ENCODE data around the gene TMEM63C.

The TMEM63C gene

GRCh38 chr14:77245820-77246219, 64.2 kb downstream of the TMEM63C start:
- no peak overlapping the region for H3K27ac ChIP-seq (ENCODE audit: low read length)
- no peak overlapping the region for H3K4me3 ChIP-seq (ENCODE audit: low read length)
- no peaks in the 10 kb centered on the region for H3K4me1 ChIP-seq (ENCODE audit: low read length)
- no peaks in the 10 kb centered on the region for H4K20me1 ChIP-seq (ENCODE audit: insufficient read depth, low read length)
- no peaks in the 10 kb centered on the region for H3K79me2 ChIP-seq (ENCODE audit: low read length)
- no peak overlapping the region for H3K9ac ChIP-seq (ENCODE audit: low read length)
- H3K4me2 ChIP-seq (ENCODE audit: low read length) = no peak overlapping the region
- H3K36me3 ChIP-seq (replicated peaks; ENCODE audit: low read depth, low read length) = no peaks in the 10 kb centered on the region
- no peaks in the 10 kb centered on the region for H3K9me3 ChIP-seq (ENCODE audit: insufficient read depth, low read length)
- TF ChIP-seq CTCF (IDR thresholded peaks at IDR 0.05; ENCODE audit: low read depth, low read length) = no peak
- TF ChIP-seq EZH2phosphoT487 (IDR thresholded peaks at IDR 0.05; ENCODE audit: low read depth) = no peak
- H2AFZ ChIP-seq (ENCODE audit: low read depth, low read length) = no peak overlapping the region
- no peaks in the 10 kb centered on the region for H3K27me3 ChIP-seq (ENCODE audit: low read depth, low read length)

- no peak overlapping the region for H3K4me2 ChIP-seq (ENCODE audit: low read length)
- TF ChIP-seq CTCF (IDR thresholded peaks at IDR 0.05; ENCODE audit: low read depth, low read length) = no peak
- no peak for TF ChIP-seq EZH2phosphoT487 (IDR thresholded peaks at IDR 0.05; ENCODE audit: low read depth)
Observed at GRCh38 chr14:77246784-77247183, 65.2 kb downstream of the TMEM63C start.

GRCh38 chr14:77248666-77249065, 67.1 kb downstream of the TMEM63C start:
- no peak overlapping the region for H3K4me2 ChIP-seq (ENCODE audit: low read length)
- no peak overlapping the region for H3K27ac ChIP-seq (ENCODE audit: low read length)
- no peak for TF ChIP-seq EZH2phosphoT487 (IDR thresholded peaks at IDR 0.05; ENCODE audit: low read depth)
- TF ChIP-seq CTCF (IDR thresholded peaks at IDR 0.05; ENCODE audit: low read depth, low read length) = no peak
- no peaks in the 10 kb centered on the region for H3K4me1 ChIP-seq (ENCODE audit: low read length)
- H2AFZ ChIP-seq (ENCODE audit: low read depth, low read length) = no peak overlapping the region
- no peaks in the 10 kb centered on the region for H3K79me2 ChIP-seq (ENCODE audit: low read length)
- H4K20me1 ChIP-seq (ENCODE audit: insufficient read depth, low read length) = no peaks in the 10 kb centered on the region
- no peak overlapping the region for H3K9ac ChIP-seq (ENCODE audit: low read length)
- H3K4me3 ChIP-seq (ENCODE audit: low read length) = no peak overlapping the region
- H3K36me3 ChIP-seq (replicated peaks; ENCODE audit: low read depth, low read length) = no peaks in the 10 kb centered on the region
- no peaks in the 10 kb centered on the region for H3K9me3 ChIP-seq (ENCODE audit: insufficient read depth, low read length)
- no peaks in the 10 kb centered on the region for H3K27me3 ChIP-seq (ENCODE audit: low read depth, low read length)

More at GRCh38 chr14:77246784-77247183, 65.2 kb downstream of the TMEM63C start:
- H2AFZ ChIP-seq (ENCODE audit: low read depth, low read length) = no peak overlapping the region
- no peaks in the 10 kb centered on the region for H3K4me1 ChIP-seq (ENCODE audit: low read length)
- H3K4me3 ChIP-seq (ENCODE audit: low read length) = no peak overlapping the region
- no peaks in the 10 kb centered on the region for H3K79me2 ChIP-seq (ENCODE audit: low read length)
- H3K27me3 ChIP-seq (ENCODE audit: low read depth, low read length) = no peaks in the 10 kb centered on the region
- H3K9me3 ChIP-seq (ENCODE audit: insufficient read depth, low read length) = no peaks in the 10 kb centered on the region
- no peaks in the 10 kb centered on the region for H4K20me1 ChIP-seq (ENCODE audit: insufficient read depth, low read length)
- no peak overlapping the region for H3K9ac ChIP-seq (ENCODE audit: low read length)
- H3K36me3 ChIP-seq (replicated peaks; ENCODE audit: low read depth, low read length) = no peaks in the 10 kb centered on the region
- no peak overlapping the region for H3K27ac ChIP-seq (ENCODE audit: low read length)

GRCh38 chr14:77249286-77249685, 67.7 kb downstream of the TMEM63C start:
- Histone ChIP-seq H3K4me2 (ENCODE audit: low read length) (no peak overlapping the region), H3K27ac (ENCODE audit: low read length) (no peak overlapping the region), H3K27me3 (ENCODE audit: low read depth, low read length) (no peaks in the 10 kb centered on the region), H4K20me1 (ENCODE audit: insufficient read depth, low read length) (no peaks in the 10 kb centered on the region), H3K4me1 (ENCODE audit: low read length) (no peaks in the 10 kb centered on the region), H2AFZ (ENCODE audit: low read depth, low read length) (no peak overlapping the region), H3K4me3 (ENCODE audit: low read length) (no peak overlapping the region), H3K79me2 (ENCODE audit: low read length) (no peaks in the 10 kb centered on the region), H3K36me3 (replicated peaks; ENCODE audit: low read depth, low read length) (no peaks in the 10 kb centered on the region), H3K9me3 (ENCODE audit: insufficient read depth, low read length) (no peaks in the 10 kb centered on the region), H3K9ac (ENCODE audit: low read length) (no peak overlapping the region)
- TF ChIP-seq EZH2phosphoT487 (IDR thresholded peaks at IDR 0.05; ENCODE audit: low read depth) (no peak), CTCF (IDR thresholded peaks at IDR 0.05; ENCODE audit: low read depth, low read length) (no peak)
